Measurements from ENCODE around the gene NLE1.

- TF ChIP-seq CTCF (IDR thresholded peaks at IDR 0.05; ENCODE audit: insufficient read depth, low read length) (no peak), POLR2AphosphoS5 (IDR thresholded peaks at IDR 0.05; ENCODE audit: low read depth) (no peak)
Observed at GRCh38 chr17:35147375-35147905, 5.3 kb upstream of the NLE1 start, which contains the start of gene UNC45B.
